Liver (tissue), 9 donors: ENCODE results near the gene RALGPS1. TPM values are rescaled to one million over a fixed set of nuclear protein-coding genes. Genes with fewer than 3 reads are reported as not detected.

Experiments
- DNase-seq: peaks from one replicate; pipeline ENCODE4 v3.0.0-alpha.2; 2017; ENCODE audit warnings: low spot score
- H3K27ac ChIP-seq, 2 donors: one replicate each; pipeline ENCODE4 v1.7.0; 2013; ENCODE audit warnings: inconsistent platforms in 2 of 2, low read length in 2 of 2, control low read depth in 1 of 2, low read depth in 1 of 2, mild to moderate bottlenecking in 1 of 2
- H3K27me3 ChIP-seq, 4 donors: one replicate each; pipeline versions ENCODE4 v1.6.1 to v1.7.0; 2013; ENCODE audit warnings: low read length in 3 of 4, inconsistent platforms in 1 of 4, mild to moderate bottlenecking in 1 of 4, moderate library complexity in 1 of 4; ENCODE audit not compliant: control insufficient read depth in 4 of 4, insufficient read depth in 4 of 4
- H3K36me3 ChIP-seq, 4 donors: one replicate each; pipeline versions ENCODE4 v1.6.1 to v1.7.0; 2013; ENCODE audit warnings: low read length in 3 of 4, mild to moderate bottlenecking in 3 of 4, low read depth in 1 of 4, moderate library complexity in 1 of 4; ENCODE audit not compliant: control insufficient read depth in 4 of 4, insufficient read depth in 3 of 4
- H3K4me1 ChIP-seq, 4 donors: one replicate each; pipeline versions ENCODE4 v1.6.1 to v1.7.0; 2013; ENCODE audit warnings: low read length in 3 of 4, mild to moderate bottlenecking in 3 of 4, moderate library complexity in 1 of 4; ENCODE audit not compliant: control insufficient read depth in 4 of 4, insufficient read depth in 4 of 4
- H3K4me3 ChIP-seq, 3 donors: one replicate each; pipeline versions ENCODE4 v1.6.1 to v1.7.0; 2013; ENCODE audit warnings: low read length in 3 of 3, control low read depth in 1 of 3, low read depth in 1 of 3, mild to moderate bottlenecking in 1 of 3
- H3K9ac ChIP-seq, 2 donors: one replicate each; pipeline ENCODE4 v1.7.0; 2013; ENCODE audit warnings: low read length in 2 of 2, mild to moderate bottlenecking in 2 of 2, moderate library complexity in 2 of 2, control low read depth in 1 of 2, low read depth in 1 of 2
- H3K9me3 ChIP-seq, 4 donors: one replicate each; pipeline versions ENCODE4 v1.6.1 to v1.7.0; 2013; ENCODE audit warnings: low read length in 3 of 4; ENCODE audit not compliant: control insufficient read depth in 4 of 4
- EGR1 ChIP-seq, 2 donors: IDR thresholded peaks; 2 replicates each; pipeline ENCODE4 v1.6.1; 2016 to 2018; ENCODE audit warnings: antibody characterized with exemption in 2 of 2, low read depth in 2 of 2
- FOXA1 ChIP-seq: IDR thresholded peaks from 2 replicates; pipeline ENCODE4 v1.6.1; 2016; ENCODE audit warnings: antibody characterized with exemption
- FOXA2 ChIP-seq: IDR thresholded peaks from 2 replicates; pipeline ENCODE4 v1.6.1; 2016; ENCODE audit warnings: antibody characterized with exemption
- GABPA ChIP-seq, 2 donors: IDR thresholded peaks in 1 of 2; conservative IDR thresholded peaks in 1 of 2; 2 replicates each; pipeline ENCODE4 v1.6.1; 2016; ENCODE audit warnings: antibody characterized with exemption in 2 of 2, mild to moderate bottlenecking in 1 of 2, moderate library complexity in 1 of 2
- HNF4A ChIP-seq, 2 donors: conservative IDR thresholded peaks; 2 replicates each; pipeline ENCODE4 v1.6.1; 2016; ENCODE audit warnings: antibody characterized with exemption in 2 of 2, mild to moderate bottlenecking in 2 of 2
- HNF4G ChIP-seq: IDR thresholded peaks from 2 replicates; pipeline ENCODE4 v1.6.1; 2016; ENCODE audit warnings: antibody characterized with exemption
- JUND ChIP-seq, 2 donors: IDR thresholded peaks; 2 replicates each; pipeline ENCODE4 v1.6.1; 2016; ENCODE audit warnings: antibody characterized with exemption in 2 of 2
- NR2F2 ChIP-seq: IDR thresholded peaks from 2 replicates; pipeline ENCODE4 v1.6.1; 2016; ENCODE audit warnings: antibody characterized with exemption
- RAD21 ChIP-seq, 2 donors: IDR thresholded peaks; 2 replicates each; pipeline ENCODE4 v1.6.1; 2016; ENCODE audit warnings: antibody characterized with exemption in 2 of 2, mild to moderate bottlenecking in 2 of 2
- SP1 ChIP-seq: IDR thresholded peaks from 2 replicates; pipeline ENCODE4 v1.6.1; 2018; ENCODE audit warnings: antibody characterized with exemption, mild to moderate bottlenecking
- TAF1 ChIP-seq: conservative IDR thresholded peaks from 2 replicates; pipeline ENCODE4 v1.6.1; 2016; ENCODE audit warnings: antibody characterized with exemption, mild to moderate bottlenecking
- YY1 ChIP-seq: IDR thresholded peaks from 2 replicates; pipeline ENCODE4 v1.6.1; 2016; ENCODE audit warnings: antibody characterized with exemption, mild to moderate bottlenecking
- WGBS: extraction: QIAGEN DNeasy Blood & Tissue Kit; methylation state at CpG from one replicate; pipeline ENCODE4 v1.1.7; 2013; 5-methylcytosine and 5-hydroxymethylcytosine counted together
- polyA plus RNA-seq, 2 donors: library from polyadenylated mRNA; stranded (reverse) in 1 of 2; unstranded in 1 of 2; fragments of 200-250 nt in 1 of 2; fragments of >200 nt in 1 of 2; fragmentation: Nextera tagmentation in 1 of 2; extraction: Ambion mirVana in 1 of 2; gene quantifications; one replicate each; pipeline versions ENCODE4 v1.2.1 to v1.2.3, GENCODE V29; 2013 to 2015
- total RNA-seq, 2 donors: library from RNA; depleted of rRNA; stranded (reverse); fragments of >200 nt; gene quantifications; one replicate each; pipeline ENCODE4 v1.2.3, GENCODE V29; 2014
- TF ChIP-seq, protein P1 (sequence below): IDR thresholded peaks from 2 replicates; pipeline ENCODE4 v1.6.1; 2016; ENCODE audit warnings: antibody characterized with exemption
- TF ChIP-seq, protein P2 (sequence below): fragments of 150-350 bp; IDR thresholded peaks from 2 replicates; pipeline ENCODE4 v1.5.1; 2017; ENCODE audit warnings: improper control_type of control experiment, low read depth, low read length; ENCODE audit not compliant: missing input control
- TF ChIP-seq, protein P3 (sequence below): IDR thresholded peaks from 2 replicates; pipeline ENCODE4 v1.6.1; 2016; ENCODE audit warnings: antibody characterized with exemption
- TF ChIP-seq, protein P4 (sequence below): IDR thresholded peaks from 2 replicates; pipeline ENCODE4 v1.6.1; 2016; ENCODE audit warnings: antibody characterized with exemption
- TF ChIP-seq, protein P5 (sequence below): IDR thresholded peaks from 2 replicates; pipeline ENCODE4 v1.6.1; 2016; ENCODE audit warnings: antibody characterized with exemption, mild to moderate bottlenecking
- donor health status: healthy.
- donor health status: healthy.
- donor health status: healthy.
- donor health status: healthy.
- donor health status: healthy.

RALGPS1 gene
- total and polyA plus RNA-seq, 4 donors, result 1.4 to 2.7 (median 2.0) TPM

DNA sequence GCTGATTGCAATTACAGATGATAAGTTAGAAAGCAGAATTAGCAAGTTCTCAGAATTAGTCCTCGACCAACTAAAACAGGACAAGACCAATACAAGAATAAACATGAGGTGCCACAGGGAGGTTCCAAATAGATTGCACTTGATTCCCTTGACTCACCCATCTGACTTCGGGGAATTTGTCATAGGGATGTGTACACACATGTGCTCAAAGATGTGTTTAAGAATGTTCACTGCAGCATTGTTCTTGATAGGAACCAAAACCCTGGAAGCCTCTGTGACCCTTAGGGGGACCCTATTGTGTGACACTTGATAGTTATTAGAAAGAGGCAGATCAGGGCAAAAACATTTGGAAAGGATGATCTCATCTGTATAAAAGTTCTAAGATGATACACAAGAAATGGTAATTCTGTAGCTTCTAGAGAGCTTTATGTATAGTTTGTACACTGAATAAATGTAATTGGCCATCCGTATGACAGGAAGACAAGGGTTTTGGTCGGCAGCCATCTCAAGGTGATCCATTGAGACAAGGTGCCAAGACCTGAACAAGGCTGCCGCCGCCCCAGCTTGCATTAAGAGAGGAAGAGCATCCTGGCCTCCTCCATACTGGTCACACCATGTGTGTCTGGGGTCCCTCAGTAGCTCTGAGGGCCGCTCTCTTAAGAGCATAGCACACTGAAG, 301.8 kb downstream of the RALGPS1 start:
- Histone ChIP-seq H3K27ac (no peak overlapping the region), H3K36me3 (no peaks in the 10 kb centered on the region), H3K4me3 (no peak overlapping the region), H3K27me3 (no peaks in the 10 kb centered on the region), H3K9me3 (no peaks in the 10 kb centered on the region), H3K9ac (no peak overlapping the region), H3K4me1 (no peaks in the 10 kb centered on the region)
- WGBS, result 94% methylated on average over 7 of the region's 7 CpGs
- DNase-seq, result no peak
- TF ChIP-seq FOXA1 (no peak), NR2F2 (no peak), TAF1 (no peak), RAD21 (IDR thresholded peaks at IDR 0.05) (no peak), HNF4G (no peak), GABPA (IDR thresholded peaks at IDR 0.05 in 1 of 2, conservative IDR thresholded peaks at IDR 0.05 in 1 of 2) (no peak), SP1 (no peak), FOXA2 (no peak), EGR1 (IDR thresholded peaks at IDR 0.05; ENCODE audit: low read depth in 2 of 2) (no peak), HNF4A (conservative IDR thresholded peaks at IDR 0.05) (no peak), YY1 (no peak), JUND (IDR thresholded peaks at IDR 0.05) (no peak)
- TF ChIP-seq, protein P1, sequence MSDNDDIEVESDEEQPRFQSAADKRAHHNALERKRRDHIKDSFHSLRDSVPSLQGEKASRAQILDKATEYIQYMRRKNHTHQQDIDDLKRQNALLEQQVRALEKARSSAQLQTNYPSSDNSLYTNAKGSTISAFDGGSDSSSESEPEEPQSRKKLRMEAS, result no peak
- TF ChIP-seq, protein P2, sequence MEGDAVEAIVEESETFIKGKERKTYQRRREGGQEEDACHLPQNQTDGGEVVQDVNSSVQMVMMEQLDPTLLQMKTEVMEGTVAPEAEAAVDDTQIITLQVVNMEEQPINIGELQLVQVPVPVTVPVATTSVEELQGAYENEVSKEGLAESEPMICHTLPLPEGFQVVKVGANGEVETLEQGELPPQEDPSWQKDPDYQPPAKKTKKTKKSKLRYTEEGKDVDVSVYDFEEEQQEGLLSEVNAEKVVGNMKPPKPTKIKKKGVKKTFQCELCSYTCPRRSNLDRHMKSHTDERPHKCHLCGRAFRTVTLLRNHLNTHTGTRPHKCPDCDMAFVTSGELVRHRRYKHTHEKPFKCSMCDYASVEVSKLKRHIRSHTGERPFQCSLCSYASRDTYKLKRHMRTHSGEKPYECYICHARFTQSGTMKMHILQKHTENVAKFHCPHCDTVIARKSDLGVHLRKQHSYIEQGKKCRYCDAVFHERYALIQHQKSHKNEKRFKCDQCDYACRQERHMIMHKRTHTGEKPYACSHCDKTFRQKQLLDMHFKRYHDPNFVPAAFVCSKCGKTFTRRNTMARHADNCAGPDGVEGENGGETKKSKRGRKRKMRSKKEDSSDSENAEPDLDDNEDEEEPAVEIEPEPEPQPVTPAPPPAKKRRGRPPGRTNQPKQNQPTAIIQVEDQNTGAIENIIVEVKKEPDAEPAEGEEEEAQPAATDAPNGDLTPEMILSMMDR, result no peak
- TF ChIP-seq, protein P3, sequence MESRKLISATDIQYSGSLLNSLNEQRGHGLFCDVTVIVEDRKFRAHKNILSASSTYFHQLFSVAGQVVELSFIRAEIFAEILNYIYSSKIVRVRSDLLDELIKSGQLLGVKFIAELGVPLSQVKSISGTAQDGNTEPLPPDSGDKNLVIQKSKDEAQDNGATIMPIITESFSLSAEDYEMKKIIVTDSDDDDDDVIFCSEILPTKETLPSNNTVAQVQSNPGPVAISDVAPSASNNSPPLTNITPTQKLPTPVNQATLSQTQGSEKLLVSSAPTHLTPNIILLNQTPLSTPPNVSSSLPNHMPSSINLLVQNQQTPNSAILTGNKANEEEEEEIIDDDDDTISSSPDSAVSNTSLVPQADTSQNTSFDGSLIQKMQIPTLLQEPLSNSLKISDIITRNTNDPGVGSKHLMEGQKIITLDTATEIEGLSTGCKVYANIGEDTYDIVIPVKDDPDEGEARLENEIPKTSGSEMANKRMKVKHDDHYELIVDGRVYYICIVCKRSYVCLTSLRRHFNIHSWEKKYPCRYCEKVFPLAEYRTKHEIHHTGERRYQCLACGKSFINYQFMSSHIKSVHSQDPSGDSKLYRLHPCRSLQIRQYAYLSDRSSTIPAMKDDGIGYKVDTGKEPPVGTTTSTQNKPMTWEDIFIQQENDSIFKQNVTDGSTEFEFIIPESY, result no peak
- TF ChIP-seq, protein P4, sequence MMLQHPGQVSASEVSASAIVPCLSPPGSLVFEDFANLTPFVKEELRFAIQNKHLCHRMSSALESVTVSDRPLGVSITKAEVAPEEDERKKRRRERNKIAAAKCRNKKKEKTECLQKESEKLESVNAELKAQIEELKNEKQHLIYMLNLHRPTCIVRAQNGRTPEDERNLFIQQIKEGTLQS, result no peak
- TF ChIP-seq, protein P5, sequence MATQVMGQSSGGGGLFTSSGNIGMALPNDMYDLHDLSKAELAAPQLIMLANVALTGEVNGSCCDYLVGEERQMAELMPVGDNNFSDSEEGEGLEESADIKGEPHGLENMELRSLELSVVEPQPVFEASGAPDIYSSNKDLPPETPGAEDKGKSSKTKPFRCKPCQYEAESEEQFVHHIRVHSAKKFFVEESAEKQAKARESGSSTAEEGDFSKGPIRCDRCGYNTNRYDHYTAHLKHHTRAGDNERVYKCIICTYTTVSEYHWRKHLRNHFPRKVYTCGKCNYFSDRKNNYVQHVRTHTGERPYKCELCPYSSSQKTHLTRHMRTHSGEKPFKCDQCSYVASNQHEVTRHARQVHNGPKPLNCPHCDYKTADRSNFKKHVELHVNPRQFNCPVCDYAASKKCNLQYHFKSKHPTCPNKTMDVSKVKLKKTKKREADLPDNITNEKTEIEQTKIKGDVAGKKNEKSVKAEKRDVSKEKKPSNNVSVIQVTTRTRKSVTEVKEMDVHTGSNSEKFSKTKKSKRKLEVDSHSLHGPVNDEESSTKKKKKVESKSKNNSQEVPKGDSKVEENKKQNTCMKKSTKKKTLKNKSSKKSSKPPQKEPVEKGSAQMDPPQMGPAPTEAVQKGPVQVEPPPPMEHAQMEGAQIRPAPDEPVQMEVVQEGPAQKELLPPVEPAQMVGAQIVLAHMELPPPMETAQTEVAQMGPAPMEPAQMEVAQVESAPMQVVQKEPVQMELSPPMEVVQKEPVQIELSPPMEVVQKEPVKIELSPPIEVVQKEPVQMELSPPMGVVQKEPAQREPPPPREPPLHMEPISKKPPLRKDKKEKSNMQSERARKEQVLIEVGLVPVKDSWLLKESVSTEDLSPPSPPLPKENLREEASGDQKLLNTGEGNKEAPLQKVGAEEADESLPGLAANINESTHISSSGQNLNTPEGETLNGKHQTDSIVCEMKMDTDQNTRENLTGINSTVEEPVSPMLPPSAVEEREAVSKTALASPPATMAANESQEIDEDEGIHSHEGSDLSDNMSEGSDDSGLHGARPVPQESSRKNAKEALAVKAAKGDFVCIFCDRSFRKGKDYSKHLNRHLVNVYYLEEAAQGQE, result no peak
